LNCaP clone FGC (cell line): Measurements from ENCODE around the gene CYP11A1.
"Not testable (repeated sequence)": the region's sequence is repeated elsewhere in the genome, so short reads cannot be mapped to it uniquely, and the experiment has no call there.

Experiments used
- DNase-seq: peaks from one replicate; pipeline ENCODE4 v3.0.0-alpha.2; 2011; ENCODE audit warnings: low read depth
- H3K4me3 ChIP-seq: 2 replicates; pipeline ENCODE4 v1.5.1; 2011; ENCODE audit warnings: mild to moderate bottlenecking, low read depth, low read length, control low read depth
- CTCF ChIP-seq: IDR thresholded peaks from 2 replicates; pipeline ENCODE4 v1.5.1; 2012; ENCODE audit warnings: mild to moderate bottlenecking; ENCODE audit not compliant: control insufficient read depth, insufficient read depth; ENCODE audit errors: extremely low read depth

The CYP11A1 gene

GRCh38 chr15:74365598-74366445, 1.6 kb downstream of the CYP11A1 start:
- no peak for TF ChIP-seq CTCF
- no peak for DNase-seq
- H3K4me3 ChIP-seq, result no peak overlapping the region

GRCh38 chr15:74364936-74365597, 2.4 kb downstream of the CYP11A1 start:
- no peak for DNase-seq

GRCh38 chr15:74362482-74362881, 5.0 kb downstream of the CYP11A1 start:
- no peak for TF ChIP-seq CTCF
- no peak for DNase-seq

More at GRCh38 chr15:74364936-74365597, 2.4 kb downstream of the CYP11A1 start:
- TF ChIP-seq CTCF, result no peak
- no peak overlapping the region for H3K4me3 ChIP-seq

GRCh38 chr15:74360855-74361254, 6.6 kb downstream of the CYP11A1 start:
- not testable (repeated sequence) for DNase-seq, H3K4me3 ChIP-seq

More at GRCh38 chr15:74362482-74362881, 5.0 kb downstream of the CYP11A1 start:
- H3K4me3 ChIP-seq, result no peak overlapping the region

- not testable (repeated sequence) for DNase-seq, H3K4me3 ChIP-seq
These were observed 8.1 kb downstream of the CYP11A1 start for GRCh38 chr15:74359376-74359775.

- not testable (repeated sequence) for H3K4me3 ChIP-seq, DNase-seq
These were observed 9.9 kb downstream of the CYP11A1 start for GRCh38 chr15:74357514-74357913.

GRCh38 chr15:74356050-74356449, 11.4 kb downstream of the CYP11A1 start:
- not testable (repeated sequence) for H3K4me3 ChIP-seq, DNase-seq

GRCh38 chr15:74353992-74354391, 13.5 kb downstream of the CYP11A1 start:
- not testable (repeated sequence) for DNase-seq, H3K4me3 ChIP-seq

- DNase-seq, result no peak
- no peak overlapping the region for H3K4me3 ChIP-seq
- no peak for TF ChIP-seq CTCF
These were observed 15.0 kb downstream of the CYP11A1 start for GRCh38 chr15:74352393-74352910.
